Measurements from ENCODE around the gene CNNM2.
"Not testable (repeated sequence)": the region's sequence is repeated elsewhere in the genome, so short reads cannot be mapped to it uniquely, and the experiment has no call there.

Gene CNNM2

DNA sequence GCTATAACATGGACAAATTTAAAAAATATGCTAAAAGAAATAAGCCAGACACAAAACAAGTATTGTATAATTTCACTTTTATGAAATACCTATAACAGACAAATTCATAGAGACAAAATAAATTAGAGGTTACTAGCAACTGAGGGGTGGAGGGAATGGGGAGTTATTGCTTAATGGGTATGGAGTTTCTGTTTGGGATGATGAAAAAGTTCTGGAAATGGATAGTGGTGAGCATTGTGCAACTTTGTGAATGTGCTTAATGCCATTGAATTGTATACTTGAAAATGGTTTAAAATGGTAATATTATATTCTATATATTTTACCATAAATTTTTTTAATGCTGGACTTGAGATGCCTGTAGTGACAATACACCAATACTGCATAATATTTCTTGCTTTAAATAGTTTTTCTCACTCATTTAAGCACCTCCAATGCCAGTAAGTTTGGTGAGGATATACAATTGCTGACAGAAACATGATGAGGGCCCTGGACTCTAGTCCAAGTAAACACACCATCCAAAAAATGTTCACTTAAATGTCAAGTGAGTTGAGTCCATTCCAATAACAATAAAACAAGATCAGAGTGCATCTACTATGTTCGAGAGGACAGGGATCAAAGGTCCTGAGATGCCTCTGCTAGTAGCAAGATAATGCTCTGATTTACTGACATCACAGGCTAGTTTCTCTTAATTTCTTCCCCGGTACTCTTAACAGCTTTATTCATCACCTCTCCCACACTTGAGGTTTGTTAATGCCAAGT lies 203.1 kb downstream of the CNNM2 start:
- TF ChIP-seq, protein P1, sequence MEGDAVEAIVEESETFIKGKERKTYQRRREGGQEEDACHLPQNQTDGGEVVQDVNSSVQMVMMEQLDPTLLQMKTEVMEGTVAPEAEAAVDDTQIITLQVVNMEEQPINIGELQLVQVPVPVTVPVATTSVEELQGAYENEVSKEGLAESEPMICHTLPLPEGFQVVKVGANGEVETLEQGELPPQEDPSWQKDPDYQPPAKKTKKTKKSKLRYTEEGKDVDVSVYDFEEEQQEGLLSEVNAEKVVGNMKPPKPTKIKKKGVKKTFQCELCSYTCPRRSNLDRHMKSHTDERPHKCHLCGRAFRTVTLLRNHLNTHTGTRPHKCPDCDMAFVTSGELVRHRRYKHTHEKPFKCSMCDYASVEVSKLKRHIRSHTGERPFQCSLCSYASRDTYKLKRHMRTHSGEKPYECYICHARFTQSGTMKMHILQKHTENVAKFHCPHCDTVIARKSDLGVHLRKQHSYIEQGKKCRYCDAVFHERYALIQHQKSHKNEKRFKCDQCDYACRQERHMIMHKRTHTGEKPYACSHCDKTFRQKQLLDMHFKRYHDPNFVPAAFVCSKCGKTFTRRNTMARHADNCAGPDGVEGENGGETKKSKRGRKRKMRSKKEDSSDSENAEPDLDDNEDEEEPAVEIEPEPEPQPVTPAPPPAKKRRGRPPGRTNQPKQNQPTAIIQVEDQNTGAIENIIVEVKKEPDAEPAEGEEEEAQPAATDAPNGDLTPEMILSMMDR (IDR thresholded peaks at IDR 0.05; ENCODE audit: low read length, missing control alignments): no peak
- no peak overlapping the region for H3K4me3 ChIP-seq (replicated peaks; ENCODE audit: low read depth, low read length)
- DNase-seq (ENCODE audit: low read depth): peak; percentile 61

DNA sequence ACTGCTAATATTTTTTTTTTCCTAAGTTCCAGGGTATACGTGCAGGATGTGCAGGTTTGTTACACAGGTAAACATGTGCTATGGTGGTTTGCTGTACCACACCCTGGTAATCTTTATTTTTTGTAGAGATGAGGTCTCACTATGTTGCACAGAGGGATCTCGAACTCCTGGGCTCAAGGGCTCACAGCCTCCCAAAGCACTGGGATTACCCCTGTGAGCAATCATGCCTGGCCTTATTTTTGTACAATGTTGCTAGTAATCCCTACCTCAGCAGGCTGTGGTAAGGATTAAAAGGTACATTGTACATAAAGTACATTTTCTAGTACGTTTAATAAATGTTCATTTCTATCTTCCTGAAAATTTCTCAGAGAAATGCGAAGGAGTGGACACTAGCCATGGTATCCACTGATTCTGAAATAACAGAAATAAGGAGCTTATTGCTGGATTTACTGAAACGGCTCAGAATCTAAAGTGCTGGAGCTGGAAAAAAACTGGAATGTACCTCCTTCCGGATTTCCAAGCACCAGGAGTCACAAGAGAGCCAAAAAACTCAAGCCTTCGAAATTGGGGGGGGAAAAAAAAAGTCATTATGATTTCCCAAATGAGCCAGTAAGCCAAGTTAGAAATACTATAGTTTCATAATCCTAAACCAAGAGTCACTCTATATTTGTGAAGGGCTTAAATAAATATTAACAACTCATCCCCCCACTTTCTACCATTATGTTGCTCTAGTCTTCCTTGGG lies 205.4 kb downstream of the CNNM2 start:
- TF ChIP-seq, protein P1 (IDR thresholded peaks at IDR 0.05; ENCODE audit: low read length, missing control alignments): no peak
- DNase-seq (ENCODE audit: low read depth): no peak
- H3K4me3 ChIP-seq (replicated peaks; ENCODE audit: low read depth, low read length): no peak overlapping the region

DNA sequence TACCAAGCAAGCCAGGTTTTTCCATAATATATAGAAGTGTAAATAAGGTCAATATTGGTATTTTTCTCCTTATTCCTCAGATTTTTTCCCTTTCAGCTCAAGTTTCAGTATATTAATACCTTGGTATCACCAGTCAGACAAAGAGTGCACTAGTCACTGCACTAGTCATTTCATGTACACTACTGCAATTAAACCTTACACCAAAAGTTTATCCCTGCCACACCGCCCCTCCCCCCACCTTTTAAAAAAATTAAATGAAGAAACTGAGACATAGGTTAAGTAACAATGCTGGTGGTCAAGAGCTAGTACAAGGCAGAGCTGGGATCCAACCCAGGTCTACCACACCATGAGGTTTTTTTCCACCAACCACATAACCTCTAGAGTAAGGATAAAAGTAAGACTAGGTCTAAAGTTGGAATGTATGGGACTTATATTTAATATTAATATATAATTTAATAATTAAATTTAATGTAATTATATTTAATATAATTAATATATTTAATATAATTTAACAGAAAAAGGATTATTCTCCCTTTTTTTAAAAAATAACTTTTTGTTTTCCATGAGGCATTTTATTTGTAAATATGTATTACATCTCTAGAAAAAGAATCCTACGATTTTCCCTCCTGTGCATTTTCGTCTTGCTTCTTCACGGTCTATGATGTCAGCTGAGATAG lies 206.5 kb downstream of the CNNM2 start:
- no peak for DNase-seq (ENCODE audit: low read depth)
- TF ChIP-seq, protein P1 (IDR thresholded peaks at IDR 0.05; ENCODE audit: low read length, missing control alignments): no peak

DNA sequence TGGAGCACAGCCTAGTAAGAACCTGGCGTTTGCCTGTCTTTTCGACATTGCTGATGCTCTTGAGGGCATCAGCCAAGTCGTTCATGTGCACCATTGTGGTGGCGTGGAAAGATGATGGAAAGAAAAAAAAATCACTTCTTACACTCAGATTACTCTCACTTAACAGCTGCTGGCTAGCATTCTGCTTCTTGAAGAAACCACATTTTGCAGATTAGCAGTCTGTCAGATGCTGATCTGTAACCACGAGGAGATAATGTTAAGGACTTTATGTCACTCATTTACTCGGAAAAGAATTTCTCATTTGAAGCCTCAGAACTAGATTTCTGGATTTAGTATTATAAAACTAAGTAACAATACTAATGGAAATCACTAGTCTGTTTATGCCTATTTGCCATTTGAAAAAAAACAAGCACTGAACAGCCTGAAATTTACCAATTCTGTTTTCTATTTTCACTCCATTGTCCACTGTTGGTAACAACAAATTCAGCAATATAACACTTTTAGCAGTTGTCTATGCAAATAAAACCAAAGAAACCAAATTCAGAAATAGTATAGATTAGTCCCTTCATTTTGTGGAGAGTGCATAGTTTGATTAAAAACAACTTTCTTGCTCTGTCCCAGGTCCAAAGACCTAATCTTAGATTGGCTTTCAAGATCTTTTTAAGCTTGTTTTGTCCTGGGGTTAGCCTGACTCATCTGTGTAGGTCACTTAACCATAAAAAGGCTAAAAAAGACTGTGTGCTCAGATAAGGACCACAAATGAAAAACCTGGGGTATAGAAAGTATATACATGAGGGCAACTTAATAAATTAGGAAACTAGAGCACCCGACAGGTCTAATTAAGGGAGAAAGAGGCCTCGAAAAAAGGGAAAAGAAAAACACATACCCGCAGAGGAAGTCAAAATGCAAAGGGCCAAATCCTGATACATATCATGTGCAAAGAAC lies 207.5 kb downstream of the CNNM2 start:
- H3K4me3 ChIP-seq (replicated peaks; ENCODE audit: low read depth, low read length): no peak overlapping the region
- TF ChIP-seq, protein P1 (IDR thresholded peaks at IDR 0.05; ENCODE audit: low read length, missing control alignments): no peak
- no peak for DNase-seq (ENCODE audit: low read depth)

More for the DNA sequence above, 206.5 kb downstream of the CNNM2 start:
- no peak overlapping the region for H3K4me3 ChIP-seq (replicated peaks; ENCODE audit: low read depth, low read length)

DNA sequence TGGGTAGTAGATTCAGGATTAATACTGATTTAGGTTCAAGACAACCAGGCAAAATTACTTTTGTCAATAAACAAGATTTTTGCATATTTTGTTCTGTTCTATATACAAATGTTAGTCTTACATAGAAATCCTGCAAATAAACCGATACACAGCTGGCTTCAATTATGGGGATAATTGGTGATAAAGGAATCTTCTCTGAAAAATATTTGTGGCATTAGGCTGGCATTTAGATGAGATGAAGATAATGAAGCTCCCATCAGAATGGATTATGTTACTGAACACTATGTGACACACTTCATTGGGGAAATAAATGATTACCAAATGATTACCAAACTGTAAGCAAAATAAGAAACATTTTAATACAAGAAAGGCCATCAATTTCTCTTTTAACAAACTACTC lies 209.1 kb downstream of the CNNM2 start:
- H3K4me3 ChIP-seq (replicated peaks; ENCODE audit: low read depth, low read length): no peak overlapping the region
- TF ChIP-seq, protein P1 (IDR thresholded peaks at IDR 0.05; ENCODE audit: low read length, missing control alignments): no peak
- no peak for DNase-seq (ENCODE audit: low read depth)

DNA sequence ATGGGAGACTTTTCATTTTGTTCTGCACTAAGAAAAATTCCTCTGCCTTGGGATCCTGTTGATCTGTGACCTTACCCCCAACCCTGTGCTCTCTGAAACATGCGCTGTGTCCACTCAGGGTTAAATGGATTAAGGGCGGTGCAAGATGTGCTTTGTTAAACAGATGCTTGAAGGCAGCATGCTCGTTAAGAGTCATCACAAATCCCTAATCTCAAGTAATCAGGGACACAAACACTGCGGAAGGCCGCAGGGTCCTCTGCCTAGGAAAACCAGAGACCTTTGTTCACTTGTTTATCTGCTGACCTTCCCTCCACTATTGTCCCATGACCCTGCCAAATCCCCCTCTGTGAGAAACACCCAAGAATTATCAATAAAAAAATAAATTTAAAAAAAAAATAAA lies 212.1 kb downstream of the CNNM2 start:
- not testable (repeated sequence) for H3K4me3 ChIP-seq (replicated peaks; ENCODE audit: low read depth, low read length); DNase-seq (ENCODE audit: low read depth)
